Frontal cortex (tissue), 4 donors: ENCODE data around the gene MYL10. TPM values are rescaled to one million over a fixed set of nuclear protein-coding genes. Genes with fewer than 3 reads are reported as not detected.
"Not testable (repeated sequence)": the region's sequence is repeated elsewhere in the genome, so short reads cannot be mapped to it uniquely, and the experiment has no call there.

Source experiments
- DNase-seq, 2 donors: peaks; one replicate each; pipeline ENCODE4 v3.0.0; 2012; ENCODE audit warnings: low spot score in 2 of 2
- FAIRE-seq: peaks from 2 replicates; lab custom pipeline; 2012; peaks lifted over from hg19 to GRCh38; lab: Jason Lieb, UNC
- total RNA-seq: library from RNA; depleted of rRNA; stranded (reverse); fragments of >200 nt; gene quantifications from one replicate; pipeline ENCODE4 v1.2.3, GENCODE V29; 2014
- donor health status: control.
- donor health status: control.
- donor health status: control.

Gene MYL10
- total RNA-seq, 1 donor from 2014 or later: not detected

- DNase-seq (no peak), FAIRE-seq (no peak)
Measured at GRCh38 chr7:101624246-101625001, 4.7 kb downstream of the MYL10 start.

GRCh38 chr7:101622609-101623173 lies 6.4 kb downstream of the MYL10 start:
- DNase-seq: no peak
- no peak for FAIRE-seq

- no peak for FAIRE-seq
- no peak for DNase-seq
Measured at GRCh38 chr7:101620991-101621390, 8.1 kb downstream of the MYL10 start.

- FAIRE-seq (no peak), DNase-seq (no peak)
Measured at GRCh38 chr7:101620395-101620794, 8.7 kb downstream of the MYL10 start.

- DNase-seq (no peak), FAIRE-seq (no peak)
Measured at GRCh38 chr7:101618916-101619315, 10.2 kb downstream of the MYL10 start.

- DNase-seq: no peak
- no peak for FAIRE-seq
Measured at GRCh38 chr7:101618207-101618839, 10.8 kb downstream of the MYL10 start.

GRCh38 chr7:101617451-101618206 lies 11.5 kb downstream of the MYL10 start:
- DNase-seq (no peak), FAIRE-seq (no peak)

GRCh38 chr7:101615446-101615845 lies 13.7 kb downstream of the MYL10 start:
- no peak for FAIRE-seq
- no peak for DNase-seq

- DNase-seq (no peak), FAIRE-seq (no peak)
Measured at GRCh38 chr7:101614939-101615302, 14.2 kb downstream of the MYL10 start.

- DNase-seq: no peak
- no peak for FAIRE-seq
Measured at GRCh38 chr7:101614098-101614938, 14.8 kb downstream of the MYL10 start.

GRCh38 chr7:101612885-101613515 lies 16.1 kb downstream of the MYL10 start:
- no peak for DNase-seq
- FAIRE-seq: no peak

- no peak for DNase-seq
- no peak for FAIRE-seq
Measured at GRCh38 chr7:101608772-101609713, 20.1 kb downstream of the MYL10 start.

- no peak for FAIRE-seq
- no peak for DNase-seq
Measured at GRCh38 chr7:101606498-101606923, 22.6 kb downstream of the MYL10 start.

- FAIRE-seq (no peak), DNase-seq (no peak)
Measured at GRCh38 chr7:101605611-101606497, 23.2 kb downstream of the MYL10 start.

GRCh38 chr7:101604934-101605332 lies 24.2 kb downstream of the MYL10 start:
- DNase-seq, FAIRE-seq: not testable (repeated sequence)

- no peak for FAIRE-seq
Measured at GRCh38 chr7:101604331-101604933, 24.7 kb downstream of the MYL10 start.

More at GRCh38 chr7:101604331-101604933, 24.7 kb downstream of the MYL10 start:
- no peak for DNase-seq
